GM18520 (cell line): ENCODE data around the gene TMUB2.

Source experiments
- ATAC-seq: cut with Tn5 transposase; IDR thresholded peaks from one replicate; pipeline ENCODE4 v1.9.1; 2021; ENCODE audit not compliant: unreplicated experiment

TMUB2 gene

GRCh38 chr17:44202756-44203155 is 16.0 kb downstream of the TMUB2 start:
- ATAC-seq: no peak

- ATAC-seq: no peak
Measured at GRCh38 chr17:44203731-44204440, 17.1 kb downstream of the TMUB2 start.

DNA sequence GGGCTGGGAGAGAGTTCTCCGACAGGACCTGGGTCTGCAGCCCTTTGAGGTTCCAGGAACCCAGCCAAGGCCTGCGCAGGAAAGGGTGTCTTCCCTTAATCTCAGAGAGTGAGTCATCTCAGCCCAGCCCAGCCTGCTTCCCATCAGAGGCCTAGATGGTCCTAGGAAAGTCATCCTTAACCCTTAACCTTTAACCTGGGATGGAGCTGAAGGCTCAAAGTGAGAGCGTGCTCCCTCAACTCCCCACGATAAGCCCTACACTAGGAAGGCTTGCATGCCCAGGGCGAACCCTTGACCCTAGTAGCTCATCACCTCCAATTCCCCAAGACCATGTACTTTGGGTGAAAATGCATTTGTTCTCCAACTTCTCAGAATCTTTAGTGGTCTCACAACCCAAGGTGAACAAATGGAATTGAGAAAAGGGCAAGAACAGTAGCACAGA is 17.7 kb downstream of the TMUB2 start:
- ATAC-seq: no peak

DNA sequence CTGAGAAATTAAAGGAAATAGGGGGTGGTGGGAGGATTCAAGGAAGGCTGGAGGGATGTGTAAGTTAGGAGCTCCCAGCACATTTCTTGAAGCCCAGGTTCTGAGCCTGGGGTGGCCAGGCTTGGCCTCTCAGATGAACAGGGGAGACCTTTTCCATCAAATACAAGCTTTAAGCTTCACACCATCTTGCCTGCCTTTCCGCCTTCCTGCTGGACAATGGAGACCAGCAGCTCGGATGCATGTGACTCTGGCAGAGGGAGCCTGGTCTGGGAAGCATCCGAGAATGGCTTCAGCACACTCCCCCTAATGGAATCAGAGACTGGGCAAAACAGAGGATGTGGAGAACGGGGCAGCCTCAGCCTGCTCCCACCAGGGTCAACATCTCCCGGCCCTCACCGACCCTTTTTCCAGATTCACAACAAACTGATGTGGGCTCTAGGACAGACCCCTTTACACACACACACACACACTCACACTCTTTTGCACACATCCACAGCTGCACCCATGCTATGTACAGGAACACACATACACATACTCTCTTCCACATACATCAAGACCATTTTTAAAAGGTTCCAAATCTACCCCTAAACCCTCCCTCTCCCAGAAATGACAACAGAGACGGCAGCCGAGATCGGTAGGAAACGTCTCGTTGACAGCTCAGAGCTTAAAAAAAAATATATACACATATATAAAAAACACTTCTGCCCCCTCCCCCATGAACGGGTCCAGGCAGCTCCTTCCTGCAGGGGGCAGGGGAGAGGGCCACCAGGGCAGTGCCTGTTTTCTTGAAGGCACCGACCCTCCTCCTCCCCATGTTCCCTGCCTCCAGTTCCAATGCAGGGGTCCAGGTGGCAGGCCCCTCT is 19.4 kb downstream of the TMUB2 start:
- ATAC-seq: no peak

DNA sequence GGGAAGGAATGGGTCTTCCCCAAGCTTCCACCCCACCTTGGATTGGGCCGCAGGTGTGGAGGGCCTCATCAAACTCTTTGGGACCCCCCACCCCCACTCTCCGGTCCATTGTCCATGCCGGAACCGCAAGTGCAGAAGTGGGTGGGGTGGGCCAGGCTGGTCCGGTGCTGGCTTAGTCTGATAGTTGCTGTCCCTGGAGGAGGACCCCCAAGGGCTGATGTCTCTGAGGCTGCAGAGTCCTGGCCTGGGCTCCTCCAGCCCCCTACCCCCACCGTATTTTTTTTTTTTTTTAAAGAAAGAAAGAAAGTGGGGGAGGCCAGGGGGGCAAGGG is 20.0 kb downstream of the TMUB2 start:
- no peak for ATAC-seq

- no peak for ATAC-seq
Measured at GRCh38 chr17:44207319-44207718, 20.5 kb downstream of the TMUB2 start.

- no peak for ATAC-seq
Measured at GRCh38 chr17:44207743-44208142, 21.0 kb downstream of the TMUB2 start.

DNA sequence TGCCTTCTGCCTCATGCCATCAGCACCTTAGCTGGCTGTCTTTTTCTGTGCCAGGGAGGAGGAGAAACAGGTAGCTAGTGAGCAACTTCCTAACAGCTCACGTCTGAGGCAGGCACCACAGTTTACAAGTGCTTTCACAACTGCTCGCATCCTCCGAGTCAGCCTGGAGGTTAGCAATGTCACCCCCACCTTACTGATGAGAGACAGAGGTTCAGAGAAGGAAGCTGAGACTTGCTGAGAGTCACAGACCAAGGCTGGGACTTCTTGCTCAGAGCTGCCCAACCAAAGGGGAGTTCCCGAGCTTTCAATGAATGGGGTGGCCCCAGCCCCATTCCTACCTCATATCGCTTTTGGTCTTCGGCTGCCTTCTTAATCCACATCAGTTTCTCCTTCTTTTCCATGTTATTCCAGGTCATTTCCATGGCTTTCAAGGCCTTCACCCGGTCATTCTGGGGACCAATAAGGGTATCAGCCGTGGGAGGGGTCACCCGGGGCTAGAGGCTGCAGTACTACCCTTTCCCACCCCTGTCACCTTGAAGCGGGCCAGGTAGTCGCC is 23.1 kb downstream of the TMUB2 start:
- no peak for ATAC-seq

GRCh38 chr17:44210342-44211192 is 23.8 kb downstream of the TMUB2 start:
- peak; percentile 70 for ATAC-seq

- ATAC-seq: no peak
Measured at GRCh38 chr17:44211281-44212265, 24.8 kb downstream of the TMUB2 start.

DNA sequence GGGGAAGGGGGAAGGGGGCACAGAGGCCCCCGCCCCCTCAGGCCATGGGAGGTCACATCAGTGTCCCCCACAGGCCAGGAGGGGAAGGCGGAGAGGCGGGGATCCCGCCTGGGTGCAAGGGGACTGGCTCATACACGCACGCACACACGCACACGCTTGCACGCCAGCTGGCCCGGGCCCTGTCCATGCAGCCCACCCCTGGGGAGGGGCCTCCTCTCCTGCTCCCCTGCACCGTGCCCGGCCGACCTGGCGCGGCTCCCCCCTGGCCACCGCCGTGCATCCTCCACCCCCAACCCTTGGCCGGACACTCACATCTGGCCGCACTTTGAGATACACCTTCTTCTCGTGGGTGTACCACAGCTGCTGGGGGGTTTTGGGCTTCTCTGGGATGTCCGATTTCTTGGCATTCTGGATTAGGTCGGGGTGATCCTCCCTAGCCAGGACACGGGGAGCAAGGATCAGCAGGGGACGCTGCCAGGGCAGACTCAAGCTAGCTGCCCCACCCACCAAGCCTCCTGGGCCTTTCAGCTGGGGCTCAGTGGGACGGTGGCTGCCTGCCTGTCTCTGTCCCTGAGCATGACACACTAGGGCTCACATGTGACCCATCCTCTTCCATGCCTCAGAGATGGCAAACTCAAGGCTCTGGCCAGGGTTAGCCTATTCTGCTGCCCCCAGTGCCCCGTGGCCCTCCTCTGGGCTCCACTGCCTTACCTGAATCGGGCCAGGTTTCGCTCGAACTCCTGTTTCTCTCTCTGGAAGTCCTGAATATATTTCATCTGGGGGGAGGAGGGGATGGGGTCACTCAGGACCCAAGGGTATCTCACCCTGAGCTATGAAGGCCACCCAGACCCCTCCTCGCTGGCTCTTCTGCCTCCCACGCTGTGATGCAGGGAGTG is 26.0 kb downstream of the TMUB2 start:
- no peak for ATAC-seq

DNA sequence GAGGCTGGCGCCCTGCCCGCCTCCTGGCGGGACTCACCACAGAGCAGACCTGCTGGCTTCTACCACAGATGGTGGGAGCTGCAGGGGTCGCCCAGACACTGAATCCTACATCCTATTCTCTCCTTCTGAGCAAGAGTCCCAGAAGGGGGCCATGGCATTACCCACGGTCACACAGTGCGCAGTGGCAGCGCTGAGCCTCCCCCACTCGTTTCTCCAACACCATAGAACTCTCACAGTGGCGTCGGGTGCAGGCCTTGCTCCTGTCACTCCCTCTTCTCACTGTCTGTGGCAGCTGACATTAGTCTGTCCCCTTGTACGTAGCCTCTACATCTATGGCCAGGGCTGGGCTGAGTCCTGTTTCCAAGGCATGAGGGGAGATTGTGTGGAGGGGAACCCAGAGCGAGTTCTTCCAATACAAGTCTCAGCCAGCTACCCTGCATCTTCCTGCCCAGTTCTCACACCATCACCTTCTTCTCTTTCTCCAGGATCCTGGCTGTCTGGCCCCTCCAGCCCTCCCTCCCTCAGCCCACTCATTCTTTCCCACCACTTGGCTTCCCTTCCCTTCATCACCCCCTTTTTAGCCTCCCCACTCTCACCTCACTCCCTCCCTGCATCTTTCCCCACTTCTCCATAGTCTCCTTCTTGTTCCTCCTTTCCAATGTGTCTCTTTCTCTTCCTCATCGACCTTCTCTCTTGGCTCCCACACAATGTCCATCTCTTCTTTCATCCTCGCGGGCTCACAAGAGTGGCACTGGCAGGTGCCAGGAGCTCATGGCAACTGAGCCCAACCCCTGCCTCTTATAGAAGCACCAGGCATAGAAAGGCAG is 26.8 kb downstream of the TMUB2 start:
- no peak for ATAC-seq

GRCh38 chr17:44214230-44214494 is 27.4 kb downstream of the TMUB2 start:
- ATAC-seq: no peak

DNA sequence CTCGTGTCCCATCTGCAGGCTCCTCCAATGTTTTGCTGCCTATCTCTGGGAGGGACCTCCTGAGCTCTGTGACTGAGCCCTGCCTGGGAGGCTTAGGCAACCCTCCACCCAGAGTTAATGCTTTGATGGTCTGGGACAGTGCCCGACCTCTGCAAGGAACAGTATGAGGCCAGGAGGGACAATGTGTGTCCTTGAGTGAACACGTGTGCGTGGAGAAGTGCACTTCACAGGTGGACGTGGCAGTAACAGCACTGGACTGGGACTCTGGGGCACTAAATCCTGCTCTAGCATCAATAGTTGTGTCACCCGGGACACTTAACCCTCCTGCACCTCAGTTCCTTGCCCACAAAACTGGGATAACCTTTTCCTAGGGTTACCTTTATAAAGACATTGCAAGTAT is 28.1 kb downstream of the TMUB2 start:
- ATAC-seq: no peak

- ATAC-seq: no peak
Measured at GRCh38 chr17:44216173-44216572, 29.4 kb downstream of the TMUB2 start.

DNA sequence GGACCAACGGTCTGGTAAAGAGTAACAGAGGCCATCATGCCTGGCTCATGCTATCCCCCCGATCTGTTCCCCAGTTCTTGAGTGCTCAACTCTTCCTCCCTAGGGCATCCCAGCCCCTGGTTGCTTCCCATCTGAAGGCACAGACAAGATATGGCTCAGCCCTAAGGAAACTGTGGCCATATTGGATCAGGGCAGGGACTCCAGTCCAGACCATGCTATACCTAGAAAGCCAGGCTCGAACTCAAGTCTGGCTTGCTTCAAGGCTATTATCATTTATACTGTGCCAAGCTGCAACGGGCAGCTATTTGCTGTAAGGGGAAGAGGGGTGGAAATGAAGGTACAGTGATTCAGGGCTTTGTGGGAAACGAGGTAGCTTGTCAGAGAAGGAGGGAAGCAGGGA is 29.9 kb downstream of the TMUB2 start:
- no peak for ATAC-seq

- no peak for ATAC-seq
Measured at GRCh38 chr17:44217738-44218343, 31.1 kb downstream of the TMUB2 start.
